GM10266 (cell line): Measurements from ENCODE around the gene FBXL3.
A peak's percentile ranks its signal among the peaks of the same experiment; 100 is the strongest.

Experiments used
- DNase-seq: peaks from one replicate; pipeline ENCODE4 v3.0.0; 2012; ENCODE audit errors: extremely low spot score
- TF ChIP-seq, protein P1 (sequence below): IDR thresholded peaks from 2 replicates; pipeline ENCODE4 v1.5.1; 2012; ENCODE audit warnings: mild to moderate bottlenecking, low read depth; ENCODE audit not compliant: control insufficient read depth, insufficient read depth; ENCODE audit errors: missing control alignments

Gene FBXL3

DNA sequence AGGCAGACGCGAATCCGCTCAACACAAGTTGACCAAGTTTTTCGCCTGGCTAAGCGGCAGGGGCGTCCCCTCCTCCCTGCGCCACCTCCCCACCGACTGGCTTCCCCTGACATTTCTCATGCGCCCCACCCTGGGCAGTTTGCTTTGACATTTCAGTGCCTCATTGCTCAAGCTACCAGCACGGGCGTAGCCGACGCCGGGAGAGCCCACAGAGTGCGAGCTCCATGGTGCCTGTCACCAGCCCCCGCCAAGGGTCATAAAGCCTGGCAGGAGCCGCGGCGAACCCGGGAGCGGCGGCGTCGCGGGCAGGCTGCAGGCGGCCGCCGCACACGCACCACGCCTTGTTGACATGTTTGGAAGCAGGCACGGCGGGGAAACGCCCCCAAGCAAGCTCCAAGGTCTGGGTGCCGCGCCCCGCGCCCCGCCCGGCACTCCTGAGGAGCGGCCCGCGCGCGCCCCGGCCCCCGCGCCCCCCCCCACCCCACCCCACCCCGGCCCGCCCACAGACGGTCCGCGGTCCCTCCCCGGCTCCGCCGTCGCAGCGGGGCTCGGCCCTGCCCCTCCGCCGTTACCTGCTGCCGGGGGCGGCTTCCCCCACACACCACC is 601 bp downstream of the FBXL3 start:
- TF ChIP-seq, protein P1, sequence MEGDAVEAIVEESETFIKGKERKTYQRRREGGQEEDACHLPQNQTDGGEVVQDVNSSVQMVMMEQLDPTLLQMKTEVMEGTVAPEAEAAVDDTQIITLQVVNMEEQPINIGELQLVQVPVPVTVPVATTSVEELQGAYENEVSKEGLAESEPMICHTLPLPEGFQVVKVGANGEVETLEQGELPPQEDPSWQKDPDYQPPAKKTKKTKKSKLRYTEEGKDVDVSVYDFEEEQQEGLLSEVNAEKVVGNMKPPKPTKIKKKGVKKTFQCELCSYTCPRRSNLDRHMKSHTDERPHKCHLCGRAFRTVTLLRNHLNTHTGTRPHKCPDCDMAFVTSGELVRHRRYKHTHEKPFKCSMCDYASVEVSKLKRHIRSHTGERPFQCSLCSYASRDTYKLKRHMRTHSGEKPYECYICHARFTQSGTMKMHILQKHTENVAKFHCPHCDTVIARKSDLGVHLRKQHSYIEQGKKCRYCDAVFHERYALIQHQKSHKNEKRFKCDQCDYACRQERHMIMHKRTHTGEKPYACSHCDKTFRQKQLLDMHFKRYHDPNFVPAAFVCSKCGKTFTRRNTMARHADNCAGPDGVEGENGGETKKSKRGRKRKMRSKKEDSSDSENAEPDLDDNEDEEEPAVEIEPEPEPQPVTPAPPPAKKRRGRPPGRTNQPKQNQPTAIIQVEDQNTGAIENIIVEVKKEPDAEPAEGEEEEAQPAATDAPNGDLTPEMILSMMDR, result peak; percentile 1
- peak; percentile 81 for DNase-seq

- TF ChIP-seq, protein P1, result no peak
- no peak for DNase-seq
Observed at GRCh38 chr13:77022341-77022740, 4.6 kb downstream of the FBXL3 start.

DNA sequence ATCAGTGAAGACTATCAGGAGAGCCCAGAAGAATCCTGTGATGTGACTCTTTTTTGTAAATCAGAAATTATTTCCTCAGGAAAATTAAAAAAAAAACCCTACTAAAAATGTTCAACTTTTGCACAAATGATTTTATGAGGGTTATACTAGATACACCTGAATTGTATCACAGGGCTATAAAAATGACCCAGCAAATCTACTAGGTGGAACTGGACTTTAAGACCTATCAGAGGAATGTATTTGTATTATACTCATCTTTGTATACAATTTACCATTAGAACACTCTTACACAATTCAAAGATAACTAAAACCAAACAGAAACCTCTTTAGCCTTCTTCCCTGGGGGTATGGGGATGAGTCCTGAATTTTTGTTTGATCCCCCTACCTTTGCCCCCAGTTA is 7.2 kb downstream of the FBXL3 start:
- TF ChIP-seq, protein P1, result no peak
- no peak for DNase-seq

GRCh38 chr13:77016888-77017623 is 9.9 kb downstream of the FBXL3 start:
- DNase-seq, result no peak
- TF ChIP-seq, protein P1, result no peak

- no peak for DNase-seq
- TF ChIP-seq, protein P1, result no peak
Observed at GRCh38 chr13:77016251-77016812, 10.6 kb downstream of the FBXL3 start.

DNA sequence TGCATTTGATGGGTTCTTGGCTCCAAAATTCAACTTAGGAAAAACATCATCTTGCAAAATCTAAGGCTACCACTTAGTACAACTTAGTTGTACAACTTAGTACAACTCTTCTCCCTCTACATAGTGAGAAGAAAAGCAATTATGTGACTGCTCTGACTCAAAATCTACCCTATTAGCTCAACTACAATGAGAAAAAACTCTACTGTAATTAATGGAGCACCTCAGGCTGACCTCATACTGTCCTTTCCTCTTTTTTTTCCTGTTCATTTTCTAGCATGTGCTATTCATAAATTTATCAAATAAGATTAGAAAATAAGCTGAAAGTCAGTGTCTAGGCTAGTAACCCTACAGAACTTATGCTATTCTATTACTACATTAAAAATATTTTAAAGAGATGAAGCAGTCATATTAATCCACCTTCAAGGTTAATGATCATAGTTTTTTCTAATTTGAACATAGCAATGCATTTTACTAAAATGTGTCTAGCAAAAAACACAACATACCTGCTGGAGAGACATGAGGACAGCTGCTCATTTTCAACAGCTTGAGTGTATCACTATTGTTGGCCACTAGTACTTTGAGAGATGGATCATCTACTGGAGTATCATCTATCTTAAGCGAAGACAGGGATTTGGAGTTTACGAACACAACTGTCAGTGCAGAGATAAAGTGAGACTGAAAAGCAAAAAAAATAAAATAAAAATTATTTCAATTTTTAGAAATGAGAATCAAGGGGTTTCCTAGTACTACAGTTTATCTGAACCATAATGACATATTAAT is 11.9 kb downstream of the FBXL3 start:
- TF ChIP-seq, protein P1, result no peak
- DNase-seq, result no peak
